ENCODE data around the gene RYR1. TPM values are rescaled to one million over a fixed set of nuclear protein-coding genes. Genes with fewer than 3 reads are reported as not detected.
"Not testable (repeated sequence)": the region's sequence is repeated elsewhere in the genome, so short reads cannot be mapped to it uniquely, and the experiment has no call there.

RYR1 gene
- total RNA-seq, 1 donor from 2014 or later, result 9.3 TPM

- H3K36me3 Mint-ChIP-seq, result no peaks in the 10 kb centered on the region
- H3K27ac Mint-ChIP-seq, result no peak overlapping the region
- TF ChIP-seq, protein P1, sequence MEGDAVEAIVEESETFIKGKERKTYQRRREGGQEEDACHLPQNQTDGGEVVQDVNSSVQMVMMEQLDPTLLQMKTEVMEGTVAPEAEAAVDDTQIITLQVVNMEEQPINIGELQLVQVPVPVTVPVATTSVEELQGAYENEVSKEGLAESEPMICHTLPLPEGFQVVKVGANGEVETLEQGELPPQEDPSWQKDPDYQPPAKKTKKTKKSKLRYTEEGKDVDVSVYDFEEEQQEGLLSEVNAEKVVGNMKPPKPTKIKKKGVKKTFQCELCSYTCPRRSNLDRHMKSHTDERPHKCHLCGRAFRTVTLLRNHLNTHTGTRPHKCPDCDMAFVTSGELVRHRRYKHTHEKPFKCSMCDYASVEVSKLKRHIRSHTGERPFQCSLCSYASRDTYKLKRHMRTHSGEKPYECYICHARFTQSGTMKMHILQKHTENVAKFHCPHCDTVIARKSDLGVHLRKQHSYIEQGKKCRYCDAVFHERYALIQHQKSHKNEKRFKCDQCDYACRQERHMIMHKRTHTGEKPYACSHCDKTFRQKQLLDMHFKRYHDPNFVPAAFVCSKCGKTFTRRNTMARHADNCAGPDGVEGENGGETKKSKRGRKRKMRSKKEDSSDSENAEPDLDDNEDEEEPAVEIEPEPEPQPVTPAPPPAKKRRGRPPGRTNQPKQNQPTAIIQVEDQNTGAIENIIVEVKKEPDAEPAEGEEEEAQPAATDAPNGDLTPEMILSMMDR (conservative IDR thresholded peaks at IDR 0.05), result no peak
- no peak for DNase-seq (ENCODE audit: extremely low spot score, unreplicated experiment)
- H3K4me1 Mint-ChIP-seq (ENCODE audit: unreplicated experiment), result peaks cover 4% of the 10 kb centered on the region
- no peaks in the 10 kb centered on the region for H3K9me3 Mint-ChIP-seq
- peaks cover 20% of the 10 kb centered on the region for H3K27me3 Mint-ChIP-seq
- H3K4me3 Mint-ChIP-seq, result no peak overlapping the region
These were observed 8.2 kb upstream of the RYR1 start for GRCh38 chr19:38425222-38425809.

GRCh38 chr19:38425810-38426466, 7.6 kb upstream of the RYR1 start, which contains the start of gene RASGRP4:
TSS of gene RASGRP4 (minus strand) at chr19:38426219. CDS start at chr19:38426091, 128 bp downstream.
- DNase-seq (ENCODE audit: extremely low spot score, unreplicated experiment), result no peak
- Mint-ChIP-seq H3K4me1 (ENCODE audit: unreplicated experiment) (peaks cover 4% of the 10 kb centered on the region), H3K27ac (no peak within 1 kb of the TSS), H3K4me3 (no peak within 1 kb of the TSS), H3K36me3 (no peaks in the 10 kb centered on the region), H3K9me3 (no peaks in the 10 kb centered on the region), H3K27me3 (peaks cover 17% of the 10 kb centered on the region)
- TF ChIP-seq, protein P1 (conservative IDR thresholded peaks at IDR 0.05), result no peak

- H3K27ac Mint-ChIP-seq; H3K9me3 Mint-ChIP-seq; H3K36me3 Mint-ChIP-seq; DNase-seq (ENCODE audit: extremely low spot score, unreplicated experiment); H3K4me1 Mint-ChIP-seq (ENCODE audit: unreplicated experiment); H3K4me3 Mint-ChIP-seq: not testable (repeated sequence)
- peaks cover 17% of the 10 kb centered on the region for H3K27me3 Mint-ChIP-seq
These were observed 6.3 kb upstream of the RYR1 start for GRCh38 chr19:38427035-38427677.

GRCh38 chr19:38429055-38429810, 4.3 kb upstream of the RYR1 start:
- Mint-ChIP-seq H3K27me3 (peaks cover 21% of the 10 kb centered on the region), H3K4me3 (no peak overlapping the region), H3K27ac (no peak overlapping the region), H3K36me3 (no peaks in the 10 kb centered on the region), H3K9me3 (no peaks in the 10 kb centered on the region), H3K4me1 (ENCODE audit: unreplicated experiment) (peaks cover 10% of the 10 kb centered on the region)
- DNase-seq (ENCODE audit: extremely low spot score, unreplicated experiment), result no peak
- TF ChIP-seq, protein P1 (conservative IDR thresholded peaks at IDR 0.05), result no peak

- no peaks in the 10 kb centered on the region for H3K36me3 Mint-ChIP-seq
- no peak overlapping the region for H3K4me3 Mint-ChIP-seq
- peaks cover 13% of the 10 kb centered on the region for H3K4me1 Mint-ChIP-seq (ENCODE audit: unreplicated experiment)
- TF ChIP-seq, protein P1 (conservative IDR thresholded peaks at IDR 0.05), result no peak
- H3K27me3 Mint-ChIP-seq, result peaks cover 24% of the 10 kb centered on the region
- no peaks in the 10 kb centered on the region for H3K9me3 Mint-ChIP-seq
- H3K27ac Mint-ChIP-seq, result no peak overlapping the region
- DNase-seq (ENCODE audit: extremely low spot score, unreplicated experiment), result no peak
These were observed 3.7 kb upstream of the RYR1 start for GRCh38 chr19:38429811-38430156.
